H1 (cell line): ENCODE results near the gene ZNF316. TPM values are rescaled to one million over a fixed set of nuclear protein-coding genes. Genes with fewer than 3 reads are reported as not detected.

Experiments used
- CTCF ChIA-PET: fragments of 300-600 bp; sonication (Branson Sonifier 250); formaldehyde crosslinking; loops from one replicate; lab custom pipeline; 2021; ENCODE audit not compliant: partially characterized antibody; lab: Charles Lee
- POLR2A ChIA-PET: fragments of 300-600 bp; sonication (Branson Sonifier 250); formaldehyde crosslinking; loops from one replicate; lab custom pipeline; 2021; ENCODE audit warnings: inconsistent platforms; ENCODE audit not compliant: partially characterized antibody; lab: Charles Lee
- DNase-seq, 2 experiments: peaks; one replicate each; pipeline versions ENCODE4 v3.0.0 to v3.0.0-alpha.2; 2010 to 2022; ENCODE audit warnings: low spot score in 2 of 2, low read depth in 1 of 2, mixed read lengths in 1 of 2
- FAIRE-seq: peaks from 2 replicates; lab custom pipeline; 2011; peaks lifted over from hg19 to GRCh38; lab: Jason Lieb, UNC
- H2AFZ ChIP-seq: 2 replicates; pipeline ENCODE4 v1.8.1; 2012; ENCODE audit warnings: low read length, inconsistent platforms
- H2AK5ac ChIP-seq: 2 replicates; pipeline ENCODE4 v1.6.1; 2013; ENCODE audit warnings: low read depth, low read length
- H2BK120ac ChIP-seq: replicated peaks from 2 replicates; pipeline ENCODE3; 2013; ENCODE audit warnings: low read depth, low read length, inconsistent platforms
- H2BK12ac ChIP-seq: 2 replicates; pipeline ENCODE4 v1.6.1; 2013; ENCODE audit warnings: low read depth, low read length
- H2BK15ac ChIP-seq: 2 replicates; pipeline ENCODE4 v1.6.1; 2013; ENCODE audit warnings: low read length
- H2BK20ac ChIP-seq: 2 replicates; pipeline ENCODE4 v1.6.1; 2013; ENCODE audit warnings: low read length
- H2BK5ac ChIP-seq: 2 replicates; pipeline ENCODE4 v1.6.1; 2013; ENCODE audit warnings: low read depth, low read length
- H3K14ac ChIP-seq: 2 replicates; pipeline ENCODE4 v1.6.1; 2013; ENCODE audit warnings: inconsistent platforms; ENCODE audit not compliant: insufficient read length
- H3K18ac ChIP-seq: 2 replicates; pipeline ENCODE4 v1.6.1; 2013; ENCODE audit warnings: low read length; ENCODE audit errors: extremely low read depth
- H3K23ac ChIP-seq: 2 replicates; pipeline ENCODE4 v1.6.1; 2013; ENCODE audit warnings: inconsistent platforms; ENCODE audit not compliant: insufficient read length
- H3K23me2 ChIP-seq: 2 replicates; pipeline ENCODE4 v1.6.1; 2013; ENCODE audit warnings: low read depth, low read length
- H3K27ac ChIP-seq: 2 replicates; pipeline ENCODE4 v1.6.1; 2011; ENCODE audit warnings: low read depth, low read length, inconsistent platforms
- H3K27me3 ChIP-seq, 4 experiments: replicated peaks in 1 of 4; 1 replicate in 1 of 4; 2 replicates in 3 of 4; pipeline versions ENCODE4 v1.6.1 to v1.8.1; 2011 to 2013; ENCODE audit warnings: low read length in 3 of 4, mild to moderate bottlenecking in 3 of 4, inconsistent platforms in 2 of 4, mixed read lengths in 2 of 4, moderate library complexity in 1 of 4; ENCODE audit not compliant: control insufficient read depth in 3 of 4, insufficient read depth in 3 of 4; ENCODE audit errors: extremely low read depth in 1 of 4
- H3K36me3 ChIP-seq, 4 experiments: 2 replicates each; pipeline versions ENCODE4 v1.6.1 to v1.8.1; 2011 to 2013; ENCODE audit warnings: mild to moderate bottlenecking in 4 of 4, low read length in 3 of 4, moderate library complexity in 2 of 4, control low read depth in 1 of 4, inconsistent platforms in 1 of 4; ENCODE audit not compliant: insufficient read depth in 4 of 4, control insufficient read depth in 2 of 4
- H3K4ac ChIP-seq: replicated peaks from 2 replicates; pipeline ENCODE3; 2013; ENCODE audit warnings: low read length, low read depth, mixed read lengths, inconsistent platforms; ENCODE audit not compliant: insufficient read length
- H3K4me1 ChIP-seq, 4 experiments: replicated peaks in 1 of 4; 1 replicate in 1 of 4; 2 replicates in 3 of 4; pipeline versions ENCODE4 v1.6.1 to v1.8.1; 2011 to 2013; ENCODE audit warnings: low read length in 3 of 4, inconsistent platforms in 2 of 4, mixed read lengths in 1 of 4; ENCODE audit not compliant: insufficient read depth in 4 of 4, control insufficient read depth in 3 of 4
- H3K4me2 ChIP-seq, 2 experiments: 2 replicates each; pipeline versions ENCODE4 v1.6.1 to v1.8.1; 2011 to 2013; ENCODE audit warnings: low read depth in 2 of 2, low read length in 2 of 2, control low read depth in 1 of 2, inconsistent platforms in 1 of 2, mild to moderate bottlenecking in 1 of 2; ENCODE audit not compliant: insufficient read depth in 1 of 2
- H3K4me3 ChIP-seq, 4 experiments: fragments of 200-600, 300-600 bp in 1 of 4; sonication (generic), shearing (Covaris generic), sonication (Bioruptor Twin) in 1 of 4; 2 replicates each; pipeline versions ENCODE4 v1.5.1 to v1.8.1; 2011 to 2016; ENCODE audit warnings: low read length in 4 of 4, low read depth in 3 of 4, control low read depth in 2 of 4, inconsistent platforms in 2 of 4, mild to moderate bottlenecking in 2 of 4, mixed read lengths in 1 of 4, moderate library complexity in 1 of 4; ENCODE audit not compliant: insufficient read depth in 2 of 4; ENCODE audit errors: extremely low read depth in 1 of 4
- H3K56ac ChIP-seq: replicated peaks from 2 replicates; pipeline ENCODE3; 2013; ENCODE audit warnings: low read depth, mild to moderate bottlenecking, mixed read lengths, low read length, inconsistent platforms; ENCODE audit not compliant: insufficient read length
- H3K79me1 ChIP-seq: 2 replicates; pipeline ENCODE4 v1.6.1; 2013; ENCODE audit warnings: low read depth, low read length, control low read depth
- H3K79me2 ChIP-seq, 2 experiments: 2 replicates each; pipeline versions ENCODE4 v1.6.1 to v1.8.1; 2012 to 2013; ENCODE audit warnings: low read length in 2 of 2, mild to moderate bottlenecking in 2 of 2, inconsistent platforms in 1 of 2; ENCODE audit not compliant: insufficient read depth in 2 of 2, control insufficient read depth in 1 of 2
- H3K9ac ChIP-seq, 4 experiments: replicated peaks in 1 of 4; 1 replicate in 1 of 4; 2 replicates in 3 of 4; pipeline versions ENCODE4 v1.6.1 to v1.8.1; 2011 to 2013; ENCODE audit warnings: low read depth in 3 of 4, low read length in 3 of 4, control low read depth in 2 of 4, mild to moderate bottlenecking in 2 of 4, moderate library complexity in 2 of 4, inconsistent platforms in 1 of 4; ENCODE audit errors: extremely low read depth in 1 of 4
- H3K9me3 ChIP-seq, 2 experiments: 2 replicates each; pipeline versions ENCODE4 v1.6.1 to v1.8.1; 2012 to 2013; ENCODE audit warnings: mild to moderate bottlenecking in 2 of 2, moderate library complexity in 2 of 2, control low read depth in 1 of 2, inconsistent platforms in 1 of 2, low read depth in 1 of 2, low read length in 1 of 2, mixed read lengths in 1 of 2; ENCODE audit not compliant: insufficient read depth in 2 of 2
- H4K20me1 ChIP-seq, 2 experiments: replicated peaks in 1 of 2; 2 replicates each; pipeline versions ENCODE3 to v1.8.1; 2011 to 2013; ENCODE audit warnings: inconsistent platforms in 2 of 2, low read length in 2 of 2, mild to moderate bottlenecking in 1 of 2; ENCODE audit not compliant: insufficient read depth in 2 of 2, control insufficient read depth in 1 of 2
- H4K5ac ChIP-seq: 2 replicates; pipeline ENCODE4 v1.6.1; 2013; ENCODE audit warnings: low read length, low read depth, mixed read lengths, inconsistent platforms; ENCODE audit not compliant: insufficient read length
- H4K8ac ChIP-seq: 2 replicates; pipeline ENCODE4 v1.8.0; 2013; ENCODE audit warnings: mild to moderate bottlenecking, moderate library complexity, low read length, inconsistent platforms; ENCODE audit not compliant: insufficient read depth; ENCODE audit errors: extremely low read depth
- H4K91ac ChIP-seq: replicated peaks from 2 replicates; pipeline ENCODE3; 2013; ENCODE audit warnings: low read length, mixed read lengths, inconsistent platforms; ENCODE audit not compliant: insufficient read length
- BRCA1 ChIP-seq: IDR thresholded peaks from 2 replicates; pipeline ENCODE4 v1.6.1; 2012; ENCODE audit warnings: low read depth, low read length, improper control_type of control experiment
- CREB1 ChIP-seq: IDR thresholded peaks from 2 replicates; pipeline ENCODE4 v1.6.1; 2012; ENCODE audit warnings: inconsistent platforms
- CTBP2 ChIP-seq: IDR thresholded peaks from 2 replicates; pipeline ENCODE4 v1.7.0; 2011; ENCODE audit warnings: borderline replicate concordance, mild to moderate bottlenecking, moderate library complexity, mixed read lengths, low read length; ENCODE audit not compliant: insufficient read depth, insufficient read length
- GTF2F1 ChIP-seq: IDR thresholded peaks from 2 replicates; pipeline ENCODE4 v1.6.1; 2012; ENCODE audit warnings: low read depth, low read length, improper control_type of control experiment, borderline replicate concordance
- RAD21 ChIP-seq, 2 experiments: IDR thresholded peaks in 1 of 2; conservative IDR thresholded peaks in 1 of 2; 2 replicates each; pipeline ENCODE4 v1.6.1; 2011; ENCODE audit warnings: low read depth in 2 of 2, low read length in 2 of 2, improper control_type of control experiment in 1 of 2, inconsistent platforms in 1 of 2, mild to moderate bottlenecking in 1 of 2, moderate library complexity in 1 of 2
- RNF2 ChIP-seq: fragments of 200-900, 300-1000 bp; sonication (generic); IDR thresholded peaks from 2 replicates; pipeline ENCODE4 v1.7.1; 2016; ENCODE audit warnings: borderline replicate concordance, low read depth, mild to moderate bottlenecking, antibody characterized with exemption, low read length; ENCODE audit not compliant: poor library complexity, severe bottlenecking; ENCODE audit errors: missing control alignments
- RXRA ChIP-seq: IDR thresholded peaks from 2 replicates; pipeline ENCODE4 v1.6.1; 2011; ENCODE audit warnings: low read depth, mild to moderate bottlenecking, low read length, moderate library complexity; ENCODE audit not compliant: insufficient read depth
- SIN3A ChIP-seq, 2 experiments: IDR thresholded peaks in 1 of 2; conservative IDR thresholded peaks in 1 of 2; 2 replicates each; pipeline ENCODE4 v1.6.1; 2011 to 2012; ENCODE audit warnings: low read length in 2 of 2, improper control_type of control experiment in 1 of 2, low read depth in 1 of 2, mild to moderate bottlenecking in 1 of 2
- SIRT6 ChIP-seq: IDR thresholded peaks from one replicate; pipeline ENCODE4 v1.7.1; 2012; ENCODE audit warnings: low read length, inconsistent platforms
- TAF1 ChIP-seq: IDR thresholded peaks from 2 replicates; pipeline ENCODE4 v1.6.1; 2011; ENCODE audit warnings: mild to moderate bottlenecking, low read depth, low read length
- WGBS, 2 experiments: shearing (Covaris generic) in 1 of 2; methylation state at CpG; one replicate each; pipeline versions ENCODE4 v1.1.6 to v1.1.7; 2013 to 2015; ENCODE audit warnings: low lambda C conversion rate in 2 of 2, mixed read lengths in 2 of 2, inconsistent platforms in 1 of 2, low coverage in 1 of 2, missing lambda C conversion rate in 1 of 2; ENCODE audit not compliant: insufficient replicate concordance in 2 of 2, insufficient coverage in 1 of 2, insufficient read length in 1 of 2; ENCODE audit errors: extremely low coverage in 1 of 2, missing lambda C conversion rate in 1 of 2; 5-methylcytosine and 5-hydroxymethylcytosine counted together
- polyA plus RNA-seq, 7 experiments: library from polyadenylated mRNA; depleted of rRNA in 3 of 7; stranded (reverse) in 5 of 7; unstranded in 2 of 7; fragments of >200 nt in 5 of 7; fragments of 200-250 nt in 2 of 7; gene quantifications; 1 replicate in 5 of 7; 2 replicates in 1 of 7; 4 replicates in 1 of 7; pipeline versions ENCODE4 v1.2.1 to v1.2.3, GENCODE V29; 2011 to 2013; ENCODE audit warnings: missing spikeins in 2 of 7, mixed read lengths in 2 of 7
- total RNA-seq: library from RNA; stranded (reverse); fragmentation: NEBNext Ultra II Directional; extraction: Animal tissue kit (Norgen Biotek cat#: 25700); gene quantifications from 2 replicates; pipeline ENCODE4 v1.2.1, GENCODE V29; 2021
- TF ChIP-seq, protein P1 (sequence below): IDR thresholded peaks from 2 replicates; pipeline ENCODE4 v1.6.1; 2012; ENCODE audit warnings: inconsistent platforms
- TF ChIP-seq, protein P2 (sequence below): IDR thresholded peaks from 2 replicates; pipeline ENCODE4 v1.6.1; 2012; ENCODE audit warnings: inconsistent platforms

The ZNF316 gene
- total and polyA plus RNA-seq, 2 of the 8 experiments (the other 6 are each of a cell fraction or from before 2014, with no cell fraction given): 3.6 to 13.7 TPM

GRCh38 chr7:6608081-6608480 is 29.0 kb upstream of the ZNF316 start:
- CTCF ChIA-PET: interaction anchor here (1.0 to 1.1 kb wide), 2 partner anchors 14 to 112 kb away, joined by 3 read pairs; no protein-coding TSS in a partner anchor

More at GRCh38 chr7:6608081-6608480, 29.0 kb upstream of the ZNF316 start:
- peaks cover 0 to 4% (median 2%) of the 10 kb centered on the region in 4 experiments; a peak in 3 of 8 replicates for H3K36me3 ChIP-seq
- TF ChIP-seq, protein P1, sequence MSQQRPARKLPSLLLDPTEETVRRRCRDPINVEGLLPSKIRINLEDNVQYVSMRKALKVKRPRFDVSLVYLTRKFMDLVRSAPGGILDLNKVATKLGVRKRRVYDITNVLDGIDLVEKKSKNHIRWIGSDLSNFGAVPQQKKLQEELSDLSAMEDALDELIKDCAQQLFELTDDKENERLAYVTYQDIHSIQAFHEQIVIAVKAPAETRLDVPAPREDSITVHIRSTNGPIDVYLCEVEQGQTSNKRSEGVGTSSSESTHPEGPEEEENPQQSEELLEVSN: no peak
- TF ChIP-seq SIN3A (conservative IDR thresholded peaks at IDR 0.05 in 1 of 2, IDR thresholded peaks at IDR 0.05 in 1 of 2; ENCODE audit: low read depth in 1 of 2, low read length in 2 of 2): no peak
- no peak for TF ChIP-seq RAD21 (IDR thresholded peaks at IDR 0.05 in 1 of 2, conservative IDR thresholded peaks at IDR 0.05 in 1 of 2; ENCODE audit: low read depth in 2 of 2, low read length in 2 of 2)
- TF ChIP-seq SIRT6: no peak
- TF ChIP-seq RXRA: no peak
- TF ChIP-seq GTF2F1: no peak
- TF ChIP-seq TAF1: no peak
- no peak for TF ChIP-seq BRCA1
- TF ChIP-seq CREB1: no peak
- TF ChIP-seq RNF2: no peak
- TF ChIP-seq, protein P2, sequence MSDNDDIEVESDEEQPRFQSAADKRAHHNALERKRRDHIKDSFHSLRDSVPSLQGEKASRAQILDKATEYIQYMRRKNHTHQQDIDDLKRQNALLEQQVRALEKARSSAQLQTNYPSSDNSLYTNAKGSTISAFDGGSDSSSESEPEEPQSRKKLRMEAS: no peak
- TF ChIP-seq CTBP2: no peak
- TF ChIP-seq, all 59 proteins: peak for 0
- Histone ChIP-seq H2BK5ac (no peak overlapping the region; the same call in 1 of the 2 replicates), H2AK5ac (no peak overlapping the region), H3K4me3 (no peak overlapping the region), H3K14ac (no peak overlapping the region), H3K4me2 (no peak overlapping the region), H2BK20ac (no peak overlapping the region), H2AFZ (no peak overlapping the region), H4K91ac (no peak overlapping the region), H2BK120ac (no peak overlapping the region), H3K9ac (no peak overlapping the region), H4K5ac (no peak overlapping the region), H3K56ac (no peak overlapping the region), H2BK12ac (no peak overlapping the region), H3K4me1 (0 out of 7 replicates have a peak, but pooled peaks cover 0 to 2% (median 0%) of the 10 kb centered on the region in 4 experiments), H2BK15ac (no peak overlapping the region), H3K79me1 (no peaks in the 10 kb centered on the region), H4K20me1 (peaks cover 2 to 6% of the 10 kb centered on the region in 2 experiments), H4K8ac (peak overlapping the region; percentile 14; the same call in 1 of the 2 replicates), H3K27me3 (peaks cover 0 to 2% (median 0%) of the 10 kb centered on the region in 4 experiments; a peak in 1 of 7 replicates), H3K23me2 (no peaks in the 10 kb centered on the region), H3K18ac (no peak overlapping the region), H3K79me2 (no peaks in the 10 kb centered on the region), H3K23ac (no peak overlapping the region), H3K9me3 (no peaks in the 10 kb centered on the region), H3K27ac (no peak overlapping the region), H3K4ac (no peak overlapping the region)
- POLR2A ChIA-PET: interaction anchor here (0.6 kb wide), 1 partner anchor 193 kb away, joined by 4 read pairs; no protein-coding TSS in a partner anchor
- WGBS, 2 experiments: 95% methylated on average over 16 of the region's 27 CpGs; no CpG with 5 or more reads in 1 of the 2 experiments
- no peak for FAIRE-seq
- no peak for DNase-seq
